Adipose tissue (tissue), 3 donors: ENCODE results near the gene RETSAT. TPM values are rescaled to one million over a fixed set of nuclear protein-coding genes. Genes with fewer than 3 reads are reported as not detected.
"Not testable (repeated sequence)": the region's sequence is repeated elsewhere in the genome, so short reads cannot be mapped to it uniquely, and the experiment has no call there.

Experiments
- H3K27ac ChIP-seq: one replicate; pipeline ENCODE4 v1.5.1; 2013; ENCODE audit warnings: low read depth, low read length
- WGBS, 3 donors: extraction: QIAGEN DNeasy Blood & Tissue Kit; methylation state at CpG; one replicate each; pipeline ENCODE4 v1.1.7; 2013; 5-methylcytosine and 5-hydroxymethylcytosine counted together
- polyA plus RNA-seq, 3 donors: library from polyadenylated mRNA; stranded (reverse); fragments of 200-250 nt; gene quantifications; one replicate each; pipeline ENCODE4 v1.2.3, GENCODE V29; 2013
- donor health status: healthy with polysubstance abuse.
- donor health status: Bipolar disorder and iron deficiency.
- donor health status: healthy.

The RETSAT gene
- polyA plus RNA-seq, 3 donors, result 66.7 to 439 (median 121) TPM

DNA sequence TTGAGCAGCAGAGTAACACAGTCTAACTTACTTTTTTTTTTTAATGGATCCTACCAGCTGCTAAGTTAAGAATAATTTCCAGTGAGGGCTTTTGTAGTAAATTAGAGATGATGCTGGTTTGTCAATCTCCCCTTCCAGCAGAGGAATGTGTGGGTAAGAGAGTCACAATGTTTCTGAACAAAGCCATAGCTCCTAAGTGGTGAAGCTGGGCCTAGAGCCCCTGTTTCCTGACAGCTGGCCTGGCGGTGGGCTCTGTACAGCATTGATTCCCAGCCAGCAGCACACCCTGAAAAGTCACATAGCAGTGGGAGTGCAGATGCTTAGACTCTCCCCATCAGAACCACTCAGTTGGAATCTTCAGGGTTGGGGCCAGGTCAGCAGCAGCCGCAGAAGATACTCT lies 31.4 kb upstream of the RETSAT start:
- WGBS, 3 donors, result 76 to 88% (median 80%) methylated on average over 2 of the region's 2 CpGs
- no peak overlapping the region for H3K27ac ChIP-seq

DNA sequence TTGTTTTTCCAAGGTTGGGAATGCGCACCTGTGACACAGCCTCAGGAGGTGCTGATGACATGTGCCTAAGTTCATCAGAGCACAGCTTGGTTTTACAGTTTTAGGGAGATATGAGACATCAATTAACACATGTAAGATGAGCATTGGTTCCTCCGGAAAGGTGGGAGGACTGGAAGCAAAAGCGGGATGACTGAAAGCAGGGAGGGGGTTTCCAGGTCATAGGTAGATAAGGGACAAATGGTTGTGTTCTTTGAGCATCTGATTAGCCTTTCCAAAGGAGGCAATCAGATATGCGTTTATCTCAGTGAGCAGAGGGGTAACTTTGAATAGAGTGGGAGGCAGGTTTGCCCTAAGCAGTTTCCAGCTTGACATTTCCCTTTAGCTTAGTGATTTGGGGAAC lies 29.5 kb upstream of the RETSAT start:
- WGBS, 3 donors, result 72 to 86% (median 82%) methylated on average over 4 of the region's 4 CpGs
- no peak overlapping the region for H3K27ac ChIP-seq

DNA sequence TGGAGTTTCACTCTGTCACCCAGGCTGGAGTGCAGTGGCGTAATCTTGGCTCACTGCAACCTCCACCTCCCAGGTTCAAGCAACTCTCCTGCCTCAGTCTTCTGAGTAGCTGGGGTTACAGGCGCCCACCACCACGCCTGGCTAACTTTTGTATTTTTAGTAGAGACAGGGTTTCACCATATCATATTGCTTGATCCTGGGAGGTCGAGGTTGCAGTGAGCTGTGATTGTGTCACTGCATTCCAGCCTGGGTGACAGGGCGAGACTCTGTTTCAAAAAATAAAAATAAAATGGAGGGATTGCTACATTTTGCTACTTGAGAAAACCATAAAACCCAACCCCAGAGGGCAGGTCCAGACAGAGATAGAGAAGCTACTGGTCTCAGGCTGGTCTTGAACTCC lies 28.8 kb upstream of the RETSAT start:
- WGBS, 3 donors, result 79 to 98% (median 81%) methylated on average over 5 of the region's 5 CpGs
- not testable (repeated sequence) for H3K27ac ChIP-seq

DNA sequence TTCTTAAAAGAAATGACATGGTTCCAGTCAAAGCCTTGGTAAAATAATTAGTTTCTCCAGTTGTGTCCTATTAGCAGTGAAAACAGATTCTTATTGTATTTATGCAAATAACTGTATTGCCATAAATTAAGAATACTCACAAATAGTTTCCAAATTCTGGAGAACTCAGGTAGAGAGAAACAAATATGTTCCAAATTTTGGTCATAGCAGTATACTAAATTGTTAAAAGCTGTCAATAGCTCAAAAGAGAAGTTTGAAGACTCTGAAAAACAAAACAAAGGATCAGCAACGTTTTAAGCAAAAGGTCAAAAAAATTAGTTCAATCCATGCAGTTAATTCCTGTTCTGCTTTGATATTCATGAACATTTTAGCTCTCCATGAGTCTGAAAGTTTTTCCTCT lies 25.7 kb upstream of the RETSAT start:
- 81 to 87% (median 83%) methylated on average over 1 of the region's 1 CpG for WGBS, 3 donors
- no peak overlapping the region for H3K27ac ChIP-seq

DNA sequence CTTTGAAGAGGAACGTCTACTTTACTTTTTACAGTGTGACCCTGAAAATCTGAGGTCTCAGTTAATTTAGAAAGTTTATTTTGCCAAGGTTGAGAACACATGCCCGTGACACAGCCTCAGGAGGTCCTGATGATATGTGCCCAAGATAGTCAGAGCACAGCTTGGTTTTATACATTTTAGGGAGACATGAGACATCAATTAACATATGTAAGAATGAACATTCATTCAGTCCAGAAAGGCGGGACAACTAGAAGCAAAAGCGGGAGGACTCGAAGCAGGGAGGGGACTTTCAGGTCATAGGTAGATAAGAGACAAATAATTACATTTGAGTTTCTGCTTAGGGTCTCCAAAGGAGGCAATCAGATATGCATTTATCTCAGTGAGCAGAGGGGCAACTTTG lies 23.9 kb upstream of the RETSAT start:
- H3K27ac ChIP-seq, result no peak overlapping the region
- WGBS, 3 donors, result 83 to 94% (median 92%) methylated on average over 5 of the region's 5 CpGs

DNA sequence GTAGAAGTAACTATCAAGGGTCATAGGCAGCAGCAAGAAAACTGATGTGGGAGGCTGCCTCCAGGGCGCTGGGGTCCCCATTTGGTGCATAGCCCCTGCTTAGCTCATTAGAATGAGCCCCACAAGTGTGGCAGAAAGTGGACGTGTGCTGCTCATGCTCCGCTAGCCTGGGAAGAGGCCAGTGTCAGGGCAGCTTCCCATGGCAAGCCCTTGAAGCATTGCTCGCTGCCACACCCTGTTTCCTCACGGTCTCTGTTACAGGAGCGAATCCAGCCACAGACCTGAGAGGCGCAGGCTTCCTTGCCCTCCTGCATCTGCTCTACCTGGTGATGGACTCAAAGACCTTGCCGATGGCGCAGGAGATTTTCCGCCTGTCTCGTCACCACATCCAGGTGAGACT lies 22.8 kb upstream of the RETSAT start:
- 82 to 88% (median 88%) methylated on average over 11 of the region's 11 CpGs for WGBS, 3 donors
- no peak overlapping the region for H3K27ac ChIP-seq

DNA sequence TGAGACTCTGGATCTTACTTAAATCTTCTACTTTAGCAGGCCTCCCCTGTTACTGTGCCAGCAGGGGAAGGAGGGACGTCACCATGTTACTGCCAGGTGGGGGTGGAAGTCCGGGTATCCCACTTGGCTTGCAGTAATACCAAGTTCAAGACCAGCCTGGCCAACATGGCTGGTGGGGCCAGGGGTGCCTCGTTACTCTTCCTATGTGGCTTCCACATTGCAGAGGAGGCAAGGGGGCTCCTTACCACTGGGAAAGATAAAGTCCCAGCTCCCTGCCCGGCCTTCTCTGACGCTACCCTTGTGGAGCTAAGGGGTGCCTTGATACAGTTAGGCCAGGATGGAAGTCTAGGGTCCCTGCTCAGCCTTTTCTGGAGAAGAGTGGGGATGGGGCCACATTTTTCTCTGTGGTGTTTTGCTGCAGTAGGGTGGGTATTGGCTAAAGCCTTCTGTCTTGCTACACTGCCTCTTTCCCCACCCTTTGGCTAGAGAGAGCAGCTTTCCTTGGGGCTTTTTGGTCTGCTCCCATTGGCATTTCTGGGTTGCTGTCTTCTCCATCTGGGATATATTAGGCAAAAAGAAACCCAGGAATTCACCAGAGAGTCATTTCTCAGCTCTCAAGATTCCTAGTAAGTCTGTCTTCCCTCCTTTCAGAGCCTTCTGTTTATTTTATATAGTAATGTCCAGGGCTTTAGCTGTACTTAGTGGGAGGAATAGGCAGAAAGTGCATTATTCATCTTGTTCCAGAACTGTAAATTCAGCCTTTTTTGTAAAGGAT lies 22.1 kb upstream of the RETSAT start:
- no peak overlapping the region for H3K27ac ChIP-seq
- 91 to 95% (median 92%) methylated on average over 5 of the region's 5 CpGs for WGBS, 3 donors

DNA sequence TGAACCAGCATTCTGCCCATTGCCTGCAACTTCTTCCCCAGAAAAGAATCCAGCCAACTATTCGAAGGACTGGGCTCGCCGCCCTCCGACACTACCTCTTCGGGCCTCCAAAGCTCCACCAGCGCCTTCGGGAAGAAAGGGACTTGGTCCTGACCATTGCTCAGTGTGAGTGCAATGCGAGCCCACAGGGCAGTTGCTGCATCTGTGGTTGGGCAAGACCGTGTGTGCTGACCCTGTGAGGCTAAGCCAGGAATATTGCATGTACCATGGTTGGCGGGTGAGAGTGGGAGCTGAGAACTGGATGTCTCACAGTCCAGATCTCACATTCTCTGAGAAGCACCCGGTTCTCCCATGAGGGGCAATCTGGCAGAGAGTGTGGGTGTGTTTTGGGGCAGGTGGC lies 16.7 kb upstream of the RETSAT start:
- H3K27ac ChIP-seq, result no peak overlapping the region
- WGBS, 3 donors, result 77 to 92% (median 83%) methylated on average over 11 of the region's 11 CpGs

DNA sequence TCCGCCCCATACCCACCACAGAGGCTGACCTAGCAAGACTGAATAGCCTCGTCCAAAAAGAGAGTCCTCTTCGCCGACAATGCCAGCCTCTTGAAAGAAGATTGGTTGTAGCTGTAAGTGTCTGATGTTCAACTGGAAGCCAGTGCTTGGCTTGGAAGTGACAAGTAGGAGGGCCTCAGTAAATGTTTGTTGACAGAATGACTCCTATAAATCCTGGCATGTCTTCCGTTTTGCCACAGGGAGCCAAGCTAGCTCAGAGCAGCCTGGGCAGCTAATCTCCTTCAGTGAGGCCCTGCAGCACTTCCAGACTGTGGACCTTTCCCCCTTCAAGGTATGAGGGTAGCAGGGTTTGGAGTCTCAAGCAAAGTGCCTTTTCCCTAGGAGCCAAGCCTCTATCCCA lies 15.2 kb upstream of the RETSAT start:
- no peak overlapping the region for H3K27ac ChIP-seq
- 81 to 90% (median 82%) methylated on average over 5 of the region's 5 CpGs for WGBS, 3 donors

DNA sequence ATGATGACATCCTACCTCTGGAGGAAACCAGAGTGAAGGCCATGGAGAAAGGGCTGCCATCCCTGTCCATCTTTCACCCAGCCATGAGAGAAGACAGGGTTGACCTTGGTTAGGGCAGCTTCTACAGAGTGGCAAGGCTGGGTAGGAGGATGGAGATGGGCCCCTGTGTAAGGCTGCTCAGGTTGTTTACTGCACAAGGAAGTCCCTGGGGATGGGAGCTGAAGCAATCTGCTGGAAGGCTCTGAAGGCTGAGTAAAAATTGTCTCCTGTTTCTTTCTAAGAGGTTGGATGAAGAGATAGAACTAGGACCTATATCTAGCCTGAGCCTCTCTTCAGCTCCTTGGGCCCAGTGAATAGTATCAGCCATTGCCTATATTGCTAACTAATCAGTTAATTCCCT lies 14.6 kb upstream of the RETSAT start:
- no peak overlapping the region for H3K27ac ChIP-seq

DNA sequence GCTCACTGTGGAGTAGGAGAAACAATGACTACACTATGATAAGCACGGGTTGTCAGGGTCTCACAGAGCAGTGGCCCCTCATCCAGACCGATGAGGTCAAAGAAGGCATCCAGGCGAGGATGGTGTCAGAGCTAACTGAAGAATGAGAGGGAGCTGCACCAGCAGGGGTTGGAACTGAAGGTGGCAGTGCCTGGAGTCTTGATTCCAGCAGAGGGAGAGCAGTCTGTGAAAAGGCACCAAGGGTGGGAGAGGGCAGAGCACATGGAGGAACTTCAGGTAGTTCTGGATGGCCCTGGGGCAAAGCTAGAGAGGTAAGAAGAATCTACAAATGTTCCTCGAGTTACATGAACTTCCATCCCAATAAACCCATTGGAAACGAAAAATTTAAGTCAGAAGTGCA lies 12.9 kb upstream of the RETSAT start:
- 76 to 86% (median 86%) methylated on average over 5 of the region's 5 CpGs for WGBS, 3 donors
- H3K27ac ChIP-seq, result no peak overlapping the region

DNA sequence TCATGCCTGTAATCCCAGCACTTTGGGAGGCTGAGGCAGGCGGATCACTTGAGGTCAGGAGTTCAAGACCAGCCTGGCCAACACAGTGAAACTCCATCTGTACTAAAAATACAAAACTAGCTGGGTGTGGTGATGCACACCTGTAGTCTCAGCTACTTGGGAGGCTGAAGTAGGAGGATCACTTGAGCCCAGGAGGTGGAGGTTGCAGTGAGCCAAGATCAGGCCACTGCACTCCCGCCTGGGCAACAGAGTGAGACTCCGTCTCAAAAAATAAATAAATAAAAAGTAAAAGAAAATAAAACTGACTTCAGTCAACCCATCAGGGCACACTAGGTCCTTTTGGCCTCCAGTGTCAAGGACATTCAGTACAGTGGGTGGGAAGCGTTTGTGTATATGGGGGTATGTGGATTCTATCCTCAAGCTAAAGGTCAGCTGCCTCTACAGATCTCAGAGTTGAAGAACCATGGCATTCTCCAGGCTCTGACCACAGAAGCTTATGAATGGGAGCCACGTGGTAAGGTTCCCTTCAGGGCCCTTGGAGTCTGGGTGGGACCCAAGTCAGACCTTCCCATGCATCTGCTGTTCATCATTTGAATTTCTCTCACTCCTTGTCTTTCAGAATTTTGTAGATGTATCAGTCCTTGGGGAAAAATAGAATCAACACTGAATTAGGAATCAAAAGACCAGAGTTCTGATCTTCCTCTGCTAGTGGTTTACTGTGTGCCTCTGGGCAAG lies 8.5 kb upstream of the RETSAT start:
- H3K27ac ChIP-seq, result not testable (repeated sequence)
- 79 to 83% (median 80%) methylated on average over 5 of the region's 5 CpGs for WGBS, 3 donors

DNA sequence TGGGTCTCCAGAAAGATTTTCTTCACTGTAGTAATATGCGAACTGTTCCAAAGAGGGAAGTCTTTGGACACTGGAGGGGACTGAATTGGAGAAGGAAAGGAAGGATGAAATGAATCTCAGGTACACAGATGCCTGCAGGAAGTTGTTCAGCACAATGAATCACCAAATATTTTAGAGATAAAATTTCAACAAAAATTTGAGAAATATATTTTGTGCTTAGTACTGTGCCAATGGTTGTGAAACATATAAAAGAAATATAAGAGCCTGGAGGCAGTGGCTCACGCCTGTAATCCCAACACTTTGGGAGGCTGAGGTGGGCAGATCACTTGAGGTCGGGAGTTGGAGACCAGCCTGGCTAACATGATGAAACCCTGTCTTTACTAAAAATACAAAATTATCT lies 3.4 kb upstream of the RETSAT start:
- 71 to 82% (median 72%) methylated on average over 3 of the region's 3 CpGs for WGBS, 3 donors
- H3K27ac ChIP-seq, result no peak overlapping the region

DNA sequence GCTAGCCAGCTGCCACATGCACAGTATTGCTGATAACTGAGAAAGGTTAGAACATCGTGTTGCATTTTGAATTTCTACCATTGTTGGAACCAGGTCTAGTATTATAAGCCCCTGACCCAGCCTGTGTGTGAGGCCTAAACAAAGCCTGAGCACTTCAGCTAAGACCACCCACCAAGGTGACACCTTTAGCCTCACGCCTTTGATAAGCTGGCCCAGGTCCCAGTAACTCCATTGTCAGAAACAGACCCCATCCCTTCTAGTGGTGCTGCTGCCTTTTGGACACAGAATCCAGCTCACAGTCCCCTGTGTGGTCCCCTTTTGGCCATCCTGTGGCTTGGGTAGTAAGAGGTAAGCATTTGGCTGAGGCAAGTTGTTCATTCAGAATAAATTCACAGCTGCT lies 1.9 kb upstream of the RETSAT start:
- WGBS, 3 donors, result 76 to 88% (median 78%) methylated on average over 2 of the region's 2 CpGs
- H3K27ac ChIP-seq, result no peak overlapping the region

DNA sequence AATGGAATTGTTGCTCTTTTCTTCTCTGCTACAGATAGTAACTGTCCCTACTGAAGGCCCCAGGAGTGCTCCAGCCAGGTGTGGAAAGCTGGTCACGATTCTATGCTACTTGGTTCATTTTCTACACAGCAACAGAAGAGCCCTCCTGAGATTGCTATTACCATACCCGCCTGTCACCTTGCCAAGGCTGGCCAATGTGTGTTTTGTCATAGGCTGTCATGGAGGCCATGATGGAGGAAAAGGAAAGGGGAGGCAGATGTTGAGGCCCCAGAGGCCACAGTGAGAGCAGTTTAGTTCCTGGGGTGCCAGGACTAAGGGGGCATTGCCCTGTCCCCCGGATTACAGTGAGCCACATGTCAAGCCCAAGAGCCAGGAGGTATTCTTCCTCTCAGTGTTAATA lies 1.2 kb upstream of the RETSAT start:
- H3K27ac ChIP-seq, result no peak overlapping the region
- whole genome bisulfite sequencing, 3 donors, result 76 to 78% (median 77%) methylated on average over 3 of the region's 3 CpGs

DNA sequence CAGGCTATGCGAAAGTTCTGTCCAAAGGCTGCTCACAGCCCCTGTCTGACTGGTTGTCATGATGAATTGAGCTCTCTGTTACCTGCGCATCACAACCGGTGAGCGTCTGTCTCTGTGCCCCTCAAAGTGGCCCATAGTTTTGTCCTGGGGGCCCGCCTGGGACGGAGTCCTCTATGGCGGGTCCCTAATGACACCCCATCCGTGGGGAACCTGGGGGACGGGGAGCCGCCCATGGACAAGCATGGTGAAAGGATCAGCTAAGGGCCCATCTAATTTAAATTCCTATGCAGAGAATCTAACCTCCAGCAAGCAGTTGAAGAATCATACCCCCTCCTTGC lies 714 bp upstream of the RETSAT start:
- 5 to 20% (median 12%) methylated on average over 10 of the region's 10 CpGs for WGBS, 3 donors
- no peak overlapping the region for H3K27ac ChIP-seq

DNA sequence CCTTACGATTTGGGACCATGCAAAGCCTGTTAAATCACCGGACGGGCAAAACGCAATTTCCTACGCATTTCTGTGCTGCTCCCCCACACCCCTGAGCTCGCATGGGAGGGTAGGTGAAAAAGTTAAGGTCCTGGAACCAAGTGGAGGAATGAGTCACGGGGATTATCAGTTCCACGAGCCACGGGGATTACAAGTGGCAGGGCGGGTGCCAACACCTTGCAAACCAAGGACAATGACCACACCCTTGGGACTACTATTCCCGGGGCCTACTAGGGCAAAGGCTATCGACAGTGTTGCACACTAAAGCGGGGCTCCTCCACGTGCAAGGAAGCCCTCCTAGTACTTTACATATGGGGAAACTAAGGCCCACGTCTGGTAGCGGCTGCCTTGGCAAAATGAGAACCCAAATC lies 447 bp downstream of the RETSAT start:
- no peak overlapping the region for H3K27ac ChIP-seq
- 10 to 20% (median 15%) methylated on average over 16 of the region's 16 CpGs for WGBS, 3 donors

DNA sequence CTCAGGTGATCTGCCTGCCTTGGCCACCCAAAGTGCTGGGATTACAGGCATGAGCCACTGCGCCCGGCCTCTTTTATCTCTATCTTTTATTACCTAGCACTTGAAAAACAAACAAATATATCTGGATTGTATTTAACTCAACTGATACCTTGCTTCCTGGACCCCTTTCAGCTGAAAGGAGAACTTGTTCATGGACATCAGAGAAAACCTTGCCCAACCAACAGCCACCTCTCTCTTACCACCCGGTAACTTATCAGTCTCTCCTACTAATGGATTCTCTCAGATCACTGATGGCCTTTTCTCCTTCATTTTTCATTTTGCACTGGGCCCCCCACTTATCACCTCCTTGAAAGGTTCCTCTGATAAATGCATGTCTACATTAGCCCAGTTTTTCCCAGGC lies 6.7 kb downstream of the RETSAT start:
- no peak overlapping the region for H3K27ac ChIP-seq
- 32 to 91% (median 88%) methylated on average over 3 of the region's 3 CpGs for WGBS, 3 donors

DNA sequence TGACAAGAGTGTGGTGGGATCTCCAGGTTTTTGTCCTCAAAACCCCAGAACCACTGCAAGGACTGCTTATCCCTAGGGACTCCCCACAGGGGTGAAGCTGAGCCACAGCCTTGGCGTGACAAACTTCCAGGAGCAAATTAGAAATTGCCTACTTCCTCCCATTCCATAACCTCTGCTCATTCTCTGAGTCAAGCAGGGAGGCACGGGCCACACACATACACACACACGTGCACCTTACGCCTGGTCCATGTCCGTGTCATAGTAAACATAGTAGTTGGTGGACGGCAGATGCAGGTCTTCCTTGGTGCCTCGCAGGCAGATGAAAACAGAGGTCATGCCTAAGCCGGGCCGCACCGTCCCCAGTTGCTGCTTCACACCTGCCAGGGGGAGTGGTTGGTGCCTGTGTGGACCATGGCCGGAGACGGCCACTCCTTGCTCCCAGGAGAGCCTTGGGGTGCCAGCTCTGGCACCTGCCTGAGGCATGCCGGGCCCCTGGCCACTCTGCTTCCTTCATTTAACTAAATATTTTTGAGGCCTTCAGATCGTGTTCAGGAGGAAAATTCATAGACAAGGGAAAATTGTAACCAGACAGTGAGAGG lies 9.9 kb downstream of the RETSAT start:
- no peak overlapping the region for H3K27ac ChIP-seq
- 85 to 88% (median 86%) methylated on average over 14 of the region's 14 CpGs for WGBS, 3 donors
